Activated CD4-positive, alpha-beta T cell treated with anti-CD3 and anti-CD28 coated beads, Interleukin-2, amount 50 U/mL, for 24 hours (primary cell): ENCODE measurements around the gene PAX5.

Experiments
- DNase-seq, 2 donors: peaks; one replicate each; pipeline ENCODE4 v3.0.0-alpha.2; 2020; ENCODE audit warnings: low read depth in 1 of 2, low spot score in 1 of 2

Gene PAX5

DNA sequence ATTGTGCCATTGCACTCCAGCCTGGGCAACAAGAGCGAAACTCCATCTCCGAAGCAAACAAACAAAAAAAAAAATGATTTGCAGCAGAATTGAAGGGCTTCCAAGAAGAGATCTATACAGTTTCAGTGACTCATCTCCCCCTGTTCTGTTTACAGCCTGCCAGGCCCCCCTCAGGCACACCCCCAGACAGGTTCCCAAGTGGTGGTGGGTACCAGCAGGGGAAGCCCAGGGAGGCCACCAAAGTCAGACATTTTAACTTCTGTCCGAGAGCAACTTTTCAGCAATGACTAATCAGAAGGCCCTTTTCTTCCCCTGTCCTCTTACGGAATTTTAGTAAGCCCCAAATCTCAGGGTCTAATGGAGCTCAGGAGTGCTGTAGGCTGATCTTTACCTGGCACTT, 98.7 kb downstream of the PAX5 start:
- DNase-seq = no peak

GRCh38 chr9:36934478-36935065, 99.5 kb downstream of the PAX5 start:
- DNase-seq = no peak

DNA sequence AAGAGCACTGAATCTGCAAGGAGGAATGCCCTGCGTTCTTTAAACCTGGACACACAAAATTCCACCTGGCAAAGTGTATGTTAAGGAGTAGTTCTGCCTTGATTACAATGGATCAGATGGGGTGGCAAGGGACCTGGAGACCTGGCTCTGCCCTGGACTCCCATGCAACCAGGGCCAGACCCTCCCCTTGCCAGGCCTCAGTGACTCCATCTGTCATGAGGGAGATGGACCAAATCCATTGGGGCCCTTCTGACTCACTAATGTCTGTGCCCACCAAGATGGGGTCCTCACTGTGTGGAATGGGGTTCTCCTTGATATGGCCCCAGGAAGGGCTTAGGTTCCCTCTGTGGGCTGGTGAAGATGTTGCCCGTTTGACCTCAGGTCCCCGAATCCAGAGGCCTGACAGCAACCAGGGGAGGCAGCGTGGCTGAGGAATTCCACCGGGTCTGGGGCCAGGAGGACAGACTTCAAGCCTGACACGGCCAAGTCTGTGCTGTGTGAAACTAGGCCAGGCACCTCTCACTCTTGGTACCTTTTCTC, 100.3 kb downstream of the PAX5 start:
- DNase-seq = no peak

DNA sequence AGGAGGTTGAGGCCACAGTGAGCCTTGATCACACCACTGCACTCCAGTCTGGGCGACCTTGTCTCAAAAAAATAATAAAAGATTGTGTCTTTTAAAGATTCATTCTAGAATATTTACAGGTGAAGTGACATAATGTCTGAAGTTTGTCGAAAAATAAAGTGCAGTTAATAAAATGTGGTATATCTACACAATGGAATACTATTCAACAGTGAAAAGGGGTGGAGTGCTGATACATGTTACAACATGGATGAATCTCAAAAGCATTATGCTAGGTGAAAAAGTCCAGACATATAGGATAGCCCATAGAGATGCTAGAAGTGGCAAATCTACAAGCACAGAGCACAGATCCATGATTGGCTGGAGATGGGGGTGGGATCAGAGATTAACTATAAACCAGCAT, 101.9 kb downstream of the PAX5 start:
- no peak for DNase-seq

GRCh38 chr9:36930941-36931340, 103.1 kb downstream of the PAX5 start:
- DNase-seq = no peak

DNA sequence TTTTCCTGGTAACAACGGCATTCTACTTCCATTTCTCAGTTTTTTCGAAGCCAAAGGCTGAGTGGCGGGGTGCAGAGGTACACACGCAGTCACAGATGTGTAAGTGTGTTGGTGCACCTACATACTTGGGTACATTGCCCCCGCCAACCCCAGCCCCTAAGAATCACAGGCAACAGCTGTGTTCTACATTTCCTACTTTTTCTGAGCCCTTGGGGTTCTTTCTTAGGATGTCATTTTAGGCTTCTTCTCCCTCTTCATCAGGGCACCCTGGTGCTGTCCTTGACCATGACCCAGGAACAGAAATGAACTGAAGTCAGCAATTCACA, 104.8 kb downstream of the PAX5 start:
- no peak for DNase-seq

GRCh38 chr9:36928670-36929349, 105.3 kb downstream of the PAX5 start:
- peak in 1 of 2 donors; percentile 17 for DNase-seq

DNA sequence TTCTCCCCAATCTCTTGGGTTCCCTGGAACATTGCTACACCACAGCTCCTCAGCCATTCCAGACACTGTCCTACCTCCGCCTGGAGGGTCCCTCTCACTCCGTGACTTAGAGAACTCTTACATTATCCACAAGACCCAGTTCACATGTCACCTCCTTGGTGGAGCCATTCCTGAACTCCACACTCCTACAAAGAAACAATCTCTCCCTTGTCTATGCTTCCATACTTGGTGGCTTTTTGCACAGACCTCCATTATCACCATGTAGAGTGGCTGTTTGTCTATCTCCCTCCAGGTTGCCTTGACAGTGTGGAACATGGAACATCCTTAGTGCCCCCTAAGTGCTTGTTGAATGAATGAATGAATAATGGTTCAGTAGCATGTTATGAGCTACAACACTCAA, 105.9 kb downstream of the PAX5 start:
- no peak for DNase-seq

DNA sequence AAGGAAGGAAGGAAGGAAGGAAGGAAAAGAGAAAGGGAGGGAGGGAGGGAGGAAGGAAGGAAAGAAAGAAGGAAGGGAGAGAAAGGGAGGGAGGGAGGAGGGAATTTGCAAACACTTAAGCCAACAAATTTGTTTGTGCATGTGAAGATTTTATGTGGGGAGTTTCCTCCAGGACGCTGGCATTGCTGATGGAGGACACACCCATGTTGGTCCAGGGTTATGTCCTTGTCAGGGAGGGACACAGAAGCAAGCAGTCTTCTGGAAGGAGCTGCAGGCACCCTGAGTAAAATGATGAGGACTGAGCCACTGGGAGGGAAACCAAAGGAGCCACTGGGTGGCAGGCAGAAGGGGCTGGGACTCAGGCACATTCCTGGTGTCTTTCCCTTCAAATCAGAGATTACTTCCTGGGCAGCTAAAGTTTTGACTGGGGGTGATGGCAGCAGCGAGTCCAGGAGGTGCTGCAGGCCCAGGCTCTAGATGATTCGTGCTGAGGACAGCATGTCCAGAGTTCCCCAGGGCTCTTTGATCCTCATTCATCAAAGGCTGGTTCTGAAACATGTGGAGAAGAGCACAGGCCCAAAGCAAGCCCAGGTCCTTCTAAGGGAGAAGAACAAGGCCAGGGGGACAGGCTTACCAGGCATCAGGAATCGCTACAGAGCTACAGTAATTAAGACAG, 109.2 kb downstream of the PAX5 start:
- DNase-seq = no peak

DNA sequence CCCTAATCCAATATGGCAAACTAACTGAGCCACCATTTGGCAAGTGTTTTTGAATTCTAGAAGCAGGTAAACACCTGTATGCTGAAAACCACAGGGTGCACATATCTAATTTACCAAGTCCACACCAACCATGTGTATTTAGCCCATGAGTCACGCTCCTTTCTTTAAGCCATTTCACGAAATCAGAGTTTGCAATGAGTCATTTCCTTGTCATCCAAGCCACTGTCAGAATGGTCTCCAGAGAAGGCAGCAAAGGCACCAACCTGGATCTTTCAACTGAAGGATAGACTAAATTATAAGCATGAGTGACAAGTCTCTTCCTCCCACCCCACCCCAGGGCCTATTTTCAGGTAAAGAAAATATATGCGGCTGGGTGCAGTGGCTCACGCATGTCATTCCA, 110.0 kb downstream of the PAX5 start:
- peak in 1 of 2 donors; percentile 8 for DNase-seq

GRCh38 chr9:36923025-36923625, 110.9 kb downstream of the PAX5 start:
- DNase-seq = no peak

DNA sequence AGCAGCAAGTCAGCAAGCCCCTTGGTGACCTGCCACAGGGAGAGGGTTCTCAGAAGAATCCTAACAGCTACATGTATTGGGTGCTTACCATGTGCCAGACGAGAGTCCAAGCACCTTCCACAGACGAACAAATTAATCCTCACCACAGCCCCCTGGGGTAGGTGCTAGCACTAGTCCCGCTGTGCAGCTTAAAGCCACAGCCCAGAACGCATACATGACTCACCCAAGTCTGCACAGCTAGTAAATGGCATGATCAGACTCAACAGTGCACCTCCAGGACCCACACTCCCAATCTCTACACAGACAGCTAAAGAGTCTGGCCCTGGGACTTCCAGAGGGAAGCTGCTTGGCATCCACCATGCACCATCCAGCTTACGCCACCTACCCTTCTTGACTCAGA, 111.5 kb downstream of the PAX5 start:
- DNase-seq = no peak

DNA sequence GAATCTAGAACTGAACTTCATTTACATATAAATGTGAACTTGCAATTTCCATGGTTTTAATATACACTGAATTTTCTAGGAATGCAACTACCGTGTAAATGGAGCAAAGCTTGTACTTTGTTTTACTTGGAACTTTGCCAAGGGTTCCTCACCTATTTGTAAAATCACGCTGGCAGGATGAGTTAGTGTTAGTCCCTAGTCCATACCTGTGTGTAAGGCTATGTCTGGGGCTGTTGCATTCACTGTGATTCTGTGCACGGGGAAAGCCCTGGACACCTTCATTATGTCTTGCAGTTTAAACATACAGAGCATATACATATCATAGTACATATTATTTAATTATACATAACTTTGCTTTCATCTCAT, 119.9 kb downstream of the PAX5 start:
- DNase-seq = no peak

- no peak for DNase-seq
Measured at GRCh38 chr9:36913393-36914211, 120.5 kb downstream of the PAX5 start.

GRCh38 chr9:36912620-36913019, 121.4 kb downstream of the PAX5 start:
- no peak for DNase-seq

- no peak for DNase-seq
Measured at GRCh38 chr9:36911601-36912412, 122.3 kb downstream of the PAX5 start.

GRCh38 chr9:36911037-36911436, 123.0 kb downstream of the PAX5 start:
- DNase-seq = no peak

DNA sequence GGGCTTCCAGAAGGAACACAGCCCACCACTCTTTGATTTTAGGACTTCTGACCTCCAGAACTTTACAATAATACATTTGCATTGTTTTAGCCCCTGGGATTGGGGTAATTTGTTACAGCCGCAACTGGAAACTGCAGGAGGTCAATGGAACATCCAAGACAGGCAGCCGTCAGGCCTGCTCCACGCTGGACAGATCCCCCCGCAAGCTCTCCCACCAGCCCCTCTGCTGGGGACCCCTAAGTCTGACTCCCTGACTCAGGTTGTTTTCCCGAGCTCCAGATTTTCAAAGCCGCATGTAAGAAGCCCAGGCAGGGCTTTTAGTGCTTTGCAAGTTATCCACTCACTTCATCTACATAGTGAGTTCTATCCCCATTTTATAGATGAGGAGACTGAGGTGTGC, 127.6 kb downstream of the PAX5 start:
- DNase-seq = no peak

DNA sequence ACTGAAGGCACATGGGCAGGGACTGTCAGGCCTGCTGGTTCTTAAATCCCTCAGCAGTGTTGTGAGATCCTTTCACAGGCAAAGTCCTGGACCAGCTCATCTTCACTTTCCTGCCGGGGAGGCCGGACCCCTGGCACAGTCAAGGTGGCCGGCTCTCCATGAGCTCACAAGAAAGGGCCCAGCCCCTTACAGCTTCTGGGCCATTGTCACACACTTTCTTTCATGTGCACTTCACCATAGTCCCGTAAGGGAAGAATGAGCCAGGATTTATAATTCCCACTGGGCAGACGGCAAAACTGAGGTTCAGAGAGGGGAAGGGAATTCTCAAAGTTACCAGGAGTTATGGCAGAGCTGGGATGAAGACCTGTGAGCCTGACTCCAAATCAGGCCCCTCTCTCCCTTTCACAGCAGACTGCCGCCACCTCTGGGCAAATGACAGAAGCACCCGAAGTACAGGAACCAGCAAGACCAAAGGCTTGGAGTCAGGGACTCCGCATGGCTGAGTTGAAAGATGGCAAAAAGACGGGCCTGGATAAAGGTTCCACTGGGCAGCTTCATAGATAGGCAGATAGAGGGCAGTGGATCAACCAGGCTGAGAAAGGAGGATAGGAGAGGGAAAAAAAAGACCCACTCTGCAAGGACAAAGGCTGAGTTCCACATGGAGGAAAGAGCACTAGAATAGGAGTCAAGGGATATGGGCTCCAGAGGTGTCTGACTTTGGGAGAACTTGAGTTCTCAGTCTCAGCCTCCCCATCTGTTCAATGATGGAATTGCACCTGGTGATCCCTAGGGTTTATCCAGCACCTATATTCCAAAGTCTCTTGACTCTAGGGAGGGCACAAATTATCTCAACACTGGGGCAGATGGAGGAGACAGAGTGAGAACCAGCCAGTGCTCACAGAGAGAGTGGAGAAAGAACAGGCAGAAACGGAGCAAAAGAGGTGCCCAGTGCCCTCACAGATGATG, 128.7 kb downstream of the PAX5 start:
- no peak for DNase-seq
